ENCODE results near the gene RABGAP1L.

The RABGAP1L gene

GRCh38 chr1:174957829-174958228 is 798.5 kb downstream of the RABGAP1L start:
- DNase-seq (ENCODE audit: low read depth in 2 of 2) = no peak

DNA sequence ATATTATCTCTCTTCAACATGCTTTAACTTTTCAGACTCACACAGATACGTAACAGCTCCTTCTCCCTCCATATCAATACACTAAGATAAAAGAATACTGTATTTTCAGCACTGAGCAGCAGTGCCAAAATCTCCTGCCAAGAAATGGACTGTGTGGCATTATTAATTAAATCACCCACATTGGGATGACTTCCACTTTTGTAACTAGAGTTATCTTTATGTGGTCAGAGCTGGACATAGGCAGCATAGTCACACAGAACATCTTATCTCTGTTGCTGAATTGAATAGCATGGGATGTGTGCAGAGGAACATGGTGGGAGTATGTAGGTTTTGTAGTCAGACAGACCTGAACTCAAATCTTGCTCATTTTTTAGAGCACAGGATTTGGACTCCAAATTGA is 799.1 kb downstream of the RABGAP1L start:
- no peak for DNase-seq (ENCODE audit: low read depth in 2 of 2)

DNA sequence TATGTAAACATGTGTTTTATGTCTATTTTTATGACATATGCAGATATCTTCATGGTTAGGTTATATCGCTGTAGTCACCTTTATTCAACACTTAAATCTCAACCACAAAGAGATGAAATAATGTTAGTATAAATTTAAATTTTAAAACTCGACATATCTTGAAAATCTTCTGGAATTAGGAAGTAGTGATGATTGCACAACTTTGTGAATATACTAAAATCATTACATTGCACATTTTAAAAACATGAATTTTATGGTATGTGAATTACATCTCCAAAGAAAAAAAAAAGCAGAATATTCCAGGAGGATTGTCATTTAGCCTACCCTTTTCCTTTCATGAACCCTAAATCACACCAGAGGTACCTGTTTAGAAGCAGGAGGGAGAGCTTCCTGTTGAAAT is 801.0 kb downstream of the RABGAP1L start:
- no peak for DNase-seq (ENCODE audit: low read depth in 2 of 2)

- no peak for DNase-seq (ENCODE audit: low read depth in 2 of 2)
Observed at GRCh38 chr1:174963529-174964125, 804.3 kb downstream of the RABGAP1L start.

DNA sequence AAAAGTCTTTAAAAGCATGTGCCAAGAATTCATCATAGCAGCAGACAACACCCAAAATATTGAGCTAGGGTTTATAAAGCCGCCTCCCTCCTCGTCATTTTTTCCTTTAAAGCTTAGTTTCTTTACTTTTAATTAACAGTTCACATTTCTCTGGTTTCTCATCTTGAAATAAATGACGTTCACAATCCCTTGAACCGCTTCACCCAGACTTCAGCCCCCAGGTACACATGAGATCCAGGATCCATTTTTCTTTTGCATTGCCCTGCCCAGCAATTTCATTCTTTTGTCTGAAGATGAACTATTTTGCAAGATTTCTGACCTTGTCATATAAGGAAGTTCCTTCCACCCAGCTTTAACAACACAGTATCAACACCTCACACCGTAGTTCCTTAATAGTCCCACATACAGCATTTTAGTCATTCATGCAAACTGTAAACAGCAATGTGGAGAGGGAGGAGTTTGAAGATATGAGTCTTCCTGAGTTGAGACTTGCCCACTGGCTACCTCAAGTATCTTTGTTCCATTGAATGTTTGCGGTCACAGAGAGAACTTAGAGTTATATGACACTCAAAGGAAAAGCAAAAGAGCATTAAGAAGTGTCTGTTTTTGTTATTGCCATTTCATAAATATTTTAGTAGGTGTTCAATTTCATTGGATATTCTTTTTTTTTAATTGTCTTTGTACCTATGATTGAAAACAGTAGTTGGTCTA is 805.1 kb downstream of the RABGAP1L start:
- no peak for DNase-seq (ENCODE audit: low read depth in 2 of 2)

GRCh38 chr1:174964972-174965361 is 805.6 kb downstream of the RABGAP1L start:
- DNase-seq (ENCODE audit: low read depth in 2 of 2) = no peak

DNA sequence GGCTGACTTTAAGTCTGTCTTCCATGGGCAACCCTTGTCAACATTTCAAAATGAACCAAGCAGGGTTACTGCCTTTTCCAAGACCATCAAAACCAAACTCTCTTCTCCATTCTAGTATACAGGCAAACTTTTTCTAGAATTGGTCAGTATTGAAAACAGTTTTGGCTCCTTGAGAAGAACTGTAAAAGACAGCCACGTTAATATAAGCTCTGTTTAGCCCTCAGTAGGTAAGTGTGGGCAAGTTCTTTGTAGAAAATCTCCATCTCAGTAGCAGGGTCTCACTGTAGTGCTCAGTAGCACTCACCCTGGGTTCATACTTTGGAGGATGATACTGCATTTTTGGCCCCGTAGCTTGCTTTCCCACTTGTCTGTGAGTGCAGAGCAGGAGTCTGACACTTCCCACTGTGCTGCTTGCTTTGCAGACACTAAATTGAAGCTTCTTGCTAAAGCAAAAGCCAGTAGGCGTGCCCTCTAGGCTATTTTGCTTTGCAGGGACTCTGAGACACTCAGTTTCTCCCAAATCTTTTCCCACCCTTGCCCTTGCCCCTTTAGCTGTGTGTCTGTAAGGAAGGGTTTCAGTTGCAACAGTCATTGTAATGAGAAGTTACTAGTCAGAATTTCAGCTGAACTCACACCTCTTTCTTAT is 806.2 kb downstream of the RABGAP1L start:
- DNase-seq (ENCODE audit: low read depth in 2 of 2) = no peak

DNA sequence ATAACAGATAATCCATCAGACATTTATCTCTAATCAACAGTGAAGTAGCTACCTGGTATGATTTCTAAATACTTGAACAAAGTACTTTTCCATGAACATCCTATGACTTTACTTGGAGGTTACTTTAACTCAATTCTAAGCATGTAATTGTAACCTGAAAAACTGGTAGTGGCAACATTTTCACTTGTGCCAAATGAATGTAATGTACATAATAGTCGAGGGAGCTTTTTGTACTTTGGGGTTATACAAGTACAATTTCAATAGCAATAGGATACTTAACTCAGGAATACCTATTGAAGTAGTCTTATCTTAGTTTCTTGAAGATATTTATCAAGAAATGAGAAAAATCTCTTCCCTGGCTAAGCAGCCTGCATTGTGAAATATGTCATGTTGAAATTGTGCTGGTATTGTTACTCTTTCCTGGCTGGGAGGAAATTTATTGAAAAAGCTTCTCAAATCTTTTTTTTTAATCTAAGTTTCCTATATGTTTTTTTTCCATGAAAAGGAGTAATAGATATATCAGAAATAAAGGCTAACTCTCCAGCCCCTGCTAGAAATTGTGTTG is 806.8 kb downstream of the RABGAP1L start:
- no peak for DNase-seq (ENCODE audit: low read depth in 2 of 2)

DNA sequence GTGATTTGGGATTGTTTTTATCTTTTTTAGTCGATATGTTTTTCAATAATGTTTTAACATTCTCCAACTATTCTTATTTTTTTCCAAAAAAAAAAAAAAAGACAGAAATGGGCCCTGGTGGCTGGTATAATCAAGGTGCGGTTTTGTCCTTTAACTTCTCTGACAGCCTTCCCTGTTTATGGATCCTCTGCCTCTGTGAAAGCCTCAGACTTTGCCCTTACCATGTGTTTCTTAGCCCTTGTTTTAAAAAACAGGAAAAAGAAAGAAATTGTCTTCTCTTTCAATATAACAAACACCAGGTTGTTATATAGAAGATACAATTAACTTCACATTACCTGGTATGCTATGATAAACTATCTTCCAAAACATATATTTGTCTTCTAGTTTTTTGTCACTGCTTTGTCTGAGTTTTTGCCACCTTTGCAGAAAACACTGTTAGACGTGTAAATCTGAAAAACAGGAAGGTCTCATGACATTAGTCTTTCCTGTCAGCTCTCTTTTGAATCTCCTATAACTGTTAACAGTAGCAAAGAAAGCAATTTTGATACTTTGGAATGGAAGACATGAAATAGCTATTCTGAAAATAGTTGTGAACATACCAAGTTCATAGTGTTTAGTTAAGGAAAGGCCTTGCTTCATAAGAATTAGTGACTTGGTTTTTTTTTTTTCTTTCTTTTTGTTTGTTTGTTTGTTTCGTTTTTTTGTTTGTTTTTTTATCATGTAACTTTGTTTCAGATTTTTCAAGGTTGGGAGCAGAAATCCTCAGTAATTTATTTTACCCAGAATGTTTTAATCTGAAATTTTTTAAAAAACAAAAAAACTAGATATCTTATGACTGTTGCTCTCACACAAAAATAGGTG is 808.8 kb downstream of the RABGAP1L start:
- DNase-seq (ENCODE audit: low read depth in 2 of 2) = no peak

DNA sequence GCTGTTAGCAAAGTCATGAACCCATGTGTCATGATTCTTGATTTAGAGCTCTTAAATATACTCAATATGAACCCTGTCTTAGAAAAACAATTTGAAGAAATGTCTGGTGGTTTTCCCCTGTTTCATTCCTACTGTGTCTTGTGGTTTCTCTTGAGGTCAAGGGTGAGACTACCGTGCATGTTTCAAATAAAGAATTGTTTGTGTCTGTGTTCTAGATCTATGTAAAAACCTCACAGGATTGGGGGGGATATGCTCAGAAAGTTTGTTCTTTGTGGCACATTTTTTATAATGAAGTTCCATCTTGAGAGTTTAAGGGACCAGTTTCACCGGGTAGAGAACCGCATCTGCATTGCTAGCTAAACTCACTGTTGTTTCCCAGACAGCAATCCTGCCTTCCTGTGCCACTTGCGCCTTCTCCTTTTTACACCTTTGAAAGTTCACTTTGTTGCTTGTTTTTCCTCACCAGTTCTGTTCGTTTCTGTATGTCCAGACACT is 809.5 kb downstream of the RABGAP1L start:
- DNase-seq (ENCODE audit: low read depth in 2 of 2) = no peak

- DNase-seq (ENCODE audit: low read depth in 2 of 2) = no peak
Observed at GRCh38 chr1:174969977-174970376, 810.7 kb downstream of the RABGAP1L start.

GRCh38 chr1:174971466-174971865 is 812.1 kb downstream of the RABGAP1L start:
- no peak for DNase-seq (ENCODE audit: low read depth in 2 of 2)

GRCh38 chr1:174971902-174972301 is 812.6 kb downstream of the RABGAP1L start:
- DNase-seq (ENCODE audit: low read depth in 2 of 2) = no peak

- DNase-seq (ENCODE audit: low read depth in 2 of 2) = no peak
Observed at GRCh38 chr1:174974711-174975119, 815.4 kb downstream of the RABGAP1L start.

DNA sequence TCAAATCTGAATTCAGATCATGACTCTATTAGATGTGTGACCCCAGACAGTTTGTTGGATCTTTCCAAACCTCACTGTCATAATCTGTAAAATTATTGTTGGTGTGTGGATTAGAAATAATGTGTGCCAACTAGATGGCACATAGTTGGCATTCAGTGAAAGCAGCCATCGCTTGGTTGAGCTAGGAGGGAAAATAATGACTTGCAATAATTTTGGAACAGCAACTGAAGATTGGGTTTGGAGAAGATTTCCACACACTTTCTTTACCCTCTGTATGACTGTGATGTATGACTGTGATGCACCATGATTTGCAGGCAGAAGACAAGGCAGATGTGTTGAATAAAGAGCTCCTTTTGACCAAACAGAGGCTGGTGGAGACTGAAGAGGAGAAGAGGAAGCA is 816.4 kb downstream of the RABGAP1L start:
- no peak for DNase-seq (ENCODE audit: low read depth in 2 of 2)

DNA sequence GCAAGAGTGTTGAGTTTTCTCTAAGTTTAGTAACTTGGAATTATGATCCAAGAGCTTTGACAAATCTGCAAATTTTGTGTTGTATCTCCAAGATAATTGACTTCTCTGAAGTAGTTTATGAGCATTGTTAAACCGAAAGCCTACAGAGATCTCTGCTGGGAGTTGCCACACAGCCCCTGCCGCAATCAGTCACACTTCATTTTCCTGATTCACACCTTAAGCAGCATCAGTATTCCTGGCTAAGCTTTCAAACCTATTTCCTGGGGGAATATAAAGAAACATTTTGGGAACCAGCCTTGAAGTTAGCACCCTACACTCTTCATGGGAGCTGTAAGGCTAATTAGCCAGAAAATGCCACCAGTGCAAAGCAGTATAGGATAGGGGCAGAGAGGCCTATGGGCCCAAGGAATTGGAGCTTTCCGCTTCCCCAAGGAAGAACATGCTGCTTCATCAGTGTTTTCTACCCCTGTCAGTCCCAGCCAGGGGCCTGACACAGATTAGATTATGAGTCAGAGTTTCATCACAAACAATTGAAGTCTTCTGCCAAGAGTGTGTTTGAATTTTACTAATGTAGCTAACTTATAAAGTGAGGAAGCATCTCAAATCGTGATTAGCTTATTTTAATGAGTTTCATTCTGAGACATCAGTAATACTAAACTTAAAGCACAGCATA is 817.3 kb downstream of the RABGAP1L start:
- no peak for DNase-seq (ENCODE audit: low read depth in 2 of 2)

GRCh38 chr1:174982971-174983689 is 823.8 kb downstream of the RABGAP1L start:
- no peak for DNase-seq (ENCODE audit: low read depth in 2 of 2)

GRCh38 chr1:174984952-174985351 is 825.6 kb downstream of the RABGAP1L start:
- no peak for DNase-seq (ENCODE audit: low read depth in 2 of 2)

GRCh38 chr1:174988539-174988938 is 829.2 kb downstream of the RABGAP1L start:
- no peak for DNase-seq (ENCODE audit: low read depth in 2 of 2)

DNA sequence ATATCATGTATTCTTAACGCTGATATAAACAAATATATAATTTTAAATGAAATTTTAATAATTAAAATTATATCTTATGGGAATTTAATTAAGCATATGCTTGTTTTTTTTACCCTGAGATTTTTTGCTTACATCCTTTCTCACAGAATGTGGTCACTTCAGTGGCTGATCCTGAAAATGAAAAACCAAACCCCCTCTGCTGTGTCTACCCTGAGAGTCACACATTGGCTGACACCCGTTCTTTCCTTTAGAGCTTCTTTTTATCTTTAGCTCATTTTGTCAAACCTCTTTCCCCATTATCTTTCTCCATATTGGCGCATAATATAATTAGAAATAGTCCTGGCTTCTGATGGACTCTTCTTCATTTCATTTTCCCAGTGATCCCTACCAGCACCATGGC is 829.7 kb downstream of the RABGAP1L start:
- no peak for DNase-seq (ENCODE audit: low read depth in 2 of 2)

Measured in stimulated activated CD8-positive, alpha-beta memory T cell treated with anti-CD3 and anti-CD28 coated beads, Interleukin-7, amount 100 ng/mL, for 1 hour (primary cell).